Measurements from ENCODE around the gene SMNDC1.

The SMNDC1 gene

GRCh38 chr10:110311357-110311949 is 6.7 kb upstream of the SMNDC1 start:
- no peak overlapping the region for H3K4me3 ChIP-seq (replicated peaks; ENCODE audit: insufficient read depth, low read length)
- TF ChIP-seq REST (IDR thresholded peaks at IDR 0.05; ENCODE audit: insufficient replicate concordance, low read depth), result no peak
- no peak for TF ChIP-seq GABPA (IDR thresholded peaks at IDR 0.05; ENCODE audit: low read depth)
- TF ChIP-seq CTCF (IDR thresholded peaks at IDR 0.05; ENCODE audit: insufficient read depth, low read length), result peak; percentile 35
- H3K27me3 ChIP-seq (ENCODE audit: insufficient read depth, poor library complexity, severe bottlenecking), result no peaks in the 10 kb centered on the region
- no peak overlapping the region for H3K27ac ChIP-seq (replicated peaks)
- DNase-seq (ENCODE audit: low read depth in 1 of 2, low spot score in 1 of 2), result peak in 1 of 2 experiments; percentile 38

GRCh38 chr10:110310741-110311140 is 6.0 kb upstream of the SMNDC1 start:
- no peak for DNase-seq (ENCODE audit: low read depth in 1 of 2, low spot score in 1 of 2)
- Histone ChIP-seq H3K27me3 (ENCODE audit: insufficient read depth, poor library complexity, severe bottlenecking) (no peaks in the 10 kb centered on the region), H3K27ac (replicated peaks) (no peak overlapping the region), H3K4me3 (replicated peaks; ENCODE audit: insufficient read depth, low read length) (no peak overlapping the region)
- TF ChIP-seq POLR2AphosphoS5 (IDR thresholded peaks at IDR 0.05; ENCODE audit: low read depth) (no peak), REST (IDR thresholded peaks at IDR 0.05; ENCODE audit: insufficient replicate concordance, low read depth) (no peak), SPI1 (IDR thresholded peaks at IDR 0.05; ENCODE audit: borderline replicate concordance, low read depth) (no peak), CTCF (IDR thresholded peaks at IDR 0.05; ENCODE audit: insufficient read depth, low read length) (no peak), GABPA (IDR thresholded peaks at IDR 0.05; ENCODE audit: low read depth) (no peak)

GRCh38 chr10:110307805-110308204 is 3.1 kb upstream of the SMNDC1 start:
- no peak for DNase-seq (ENCODE audit: low read depth in 1 of 2, low spot score in 1 of 2)
- H3K27me3 ChIP-seq (ENCODE audit: insufficient read depth, poor library complexity, severe bottlenecking), result no peaks in the 10 kb centered on the region
- no peak for TF ChIP-seq GABPA (IDR thresholded peaks at IDR 0.05; ENCODE audit: low read depth)
- no peak for TF ChIP-seq REST (IDR thresholded peaks at IDR 0.05; ENCODE audit: insufficient replicate concordance, low read depth)
- no peak for TF ChIP-seq CTCF (IDR thresholded peaks at IDR 0.05; ENCODE audit: insufficient read depth, low read length)
- no peak for TF ChIP-seq SPI1 (IDR thresholded peaks at IDR 0.05; ENCODE audit: borderline replicate concordance, low read depth)
- TF ChIP-seq POLR2AphosphoS5 (IDR thresholded peaks at IDR 0.05; ENCODE audit: low read depth), result no peak
- H3K27ac ChIP-seq (replicated peaks), result no peak overlapping the region
- no peak overlapping the region for H3K4me3 ChIP-seq (replicated peaks; ENCODE audit: insufficient read depth, low read length)
